Measurements from ENCODE around the gene NMRAL1.

- TF ChIP-seq GATA2 (IDR thresholded peaks at IDR 0.05; ENCODE audit: low read depth, low read length): no peak
- no peak for TF ChIP-seq GATA3 (IDR thresholded peaks at IDR 0.05; ENCODE audit: low read depth, low read length)
These were observed 8.2 kb downstream of the NMRAL1 start for GRCh38 chr16:4465977-4466779.

All from SH-SY5Y (cell line).